Tibial nerve (tissue), 4 donors: Measurements from ENCODE around the gene MAPK8. TPM values are rescaled to one million over a fixed set of nuclear protein-coding genes. Genes with fewer than 3 reads are reported as not detected.

ENCODE experiments used
- DNase-seq, 2 donors: peaks; one replicate each; pipeline ENCODE4 v3.0.0-alpha.2; 2019; ENCODE audit warnings: low spot score in 2 of 2
- H3K27ac ChIP-seq, 4 donors: fragments of 200-600 bp; sonication (generic) in 3 of 4; one replicate each; pipeline ENCODE4 v1.5.1; 2017 to 2019; ENCODE audit warnings: mild to moderate bottlenecking in 1 of 4
- H3K27me3 ChIP-seq, 2 donors: fragments of 200-600 bp; sonication (generic) in 1 of 2; one replicate each; pipeline versions ENCODE4 v1.5.1 to v1.6.0; 2017 to 2019
- H3K36me3 ChIP-seq, 3 donors: fragments of 200-600 bp; sonication (generic); one replicate each; pipeline ENCODE4 v1.5.1; 2018 to 2019
- H3K4me1 ChIP-seq, 4 donors: fragments of 200-600 bp; sonication (generic) in 3 of 4; one replicate each; pipeline ENCODE4 v1.5.1; 2017 to 2019
- H3K4me3 ChIP-seq, 4 donors: fragments of 200-600 bp; sonication (generic) in 3 of 4; one replicate each; pipeline ENCODE4 v1.5.1; 2017 to 2019; ENCODE audit warnings: mild to moderate bottlenecking in 1 of 4, moderate library complexity in 1 of 4
- H3K9me3 ChIP-seq, 4 donors: fragments of 200-600 bp; sonication (generic) in 3 of 4; one replicate each; pipeline ENCODE4 v1.5.1; 2017 to 2019
- EP300 ChIP-seq, 2 donors: sonication (generic); formaldehyde crosslinking; IDR thresholded peaks; one replicate each; pipeline ENCODE4 v1.6.1; 2017; ENCODE audit warnings: antibody characterized with exemption in 2 of 2, mild to moderate bottlenecking in 1 of 2
- POLR2A ChIP-seq, 2 donors: fragments of 450-650 bp; IDR thresholded peaks; one replicate each; pipeline ENCODE4 v1.6.1; 2017; ENCODE audit warnings: antibody characterized with exemption in 2 of 2, mild to moderate bottlenecking in 2 of 2, moderate library complexity in 2 of 2
- WGBS, 2 donors: methylation state at CpG; one replicate each; pipeline ENCODE4 v1.1.5; 2018; 5-methylcytosine and 5-hydroxymethylcytosine counted together
- total RNA-seq, 4 donors: library from RNA; depleted of rRNA; stranded (reverse); fragments of >200 nt; gene quantifications; one replicate each; pipeline ENCODE4 v1.1.0, GENCODE V29; 2016
- TF ChIP-seq, protein P1 (sequence below), 5 experiments: fragments of 200-600 bp in 3 of 5; fragments of 450-650 bp in 2 of 5; sonication (generic) in 3 of 5; IDR thresholded peaks; one replicate each; pipeline ENCODE4 v1.5.1; 2016 to 2019; ENCODE audit warnings: antibody characterized with exemption in 5 of 5, mild to moderate bottlenecking in 3 of 5, moderate library complexity in 2 of 5

MAPK8 gene
- total RNA-seq, 4 donors from 2014 or later = 53.4 to 65.6 (median 62.2) TPM

DNA sequence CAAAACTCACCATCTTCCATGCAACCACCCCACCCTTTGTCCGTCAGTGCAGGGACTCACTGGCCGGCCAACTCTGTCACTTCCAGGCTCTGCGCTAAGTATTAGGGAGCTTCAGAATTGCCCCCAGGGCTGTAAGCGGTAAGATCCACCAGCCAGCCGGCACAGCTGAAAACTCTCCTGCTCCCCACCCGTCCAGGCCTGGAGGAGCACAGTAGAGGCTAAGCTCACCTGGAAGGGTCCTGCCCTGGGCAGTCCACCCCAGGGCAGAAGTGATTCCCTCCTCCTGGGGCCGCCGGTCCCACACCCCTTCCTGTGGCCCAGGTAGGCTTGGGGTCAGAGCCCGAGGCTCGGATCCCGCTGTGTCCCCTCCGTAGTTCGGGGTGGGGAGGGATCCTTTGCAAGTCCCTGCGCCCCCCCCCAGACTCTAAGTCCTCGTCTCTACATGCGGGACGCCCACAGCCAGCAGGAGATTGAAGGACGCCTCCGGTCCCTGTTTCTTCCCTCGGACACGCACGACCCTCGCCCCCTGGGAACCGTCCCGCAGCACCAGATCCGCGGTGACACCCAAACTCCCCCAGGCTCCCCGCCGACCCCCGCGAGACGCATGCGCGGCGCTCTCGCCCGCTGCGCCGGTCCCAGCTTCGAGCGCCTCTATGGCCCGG is 159.5 kb downstream of the MAPK8 start:
- Histone ChIP-seq H3K9me3 (no peaks in the 10 kb centered on the region), H3K4me3 (peak overlapping the region in 1 of 4 donors; percentile 15), H3K4me1 (peaks cover 0 to 4% (median 0%) of the 10 kb centered on the region in 4 donors), H3K27ac (no peak overlapping the region), H3K27me3 (peaks cover 0 to 20% of the 10 kb centered on the region in 2 donors), H3K36me3 (no peaks in the 10 kb centered on the region)
- WGBS, 2 donors = 56 to 75% methylated on average over 6 to 42 of the region's 42 CpGs
- TF ChIP-seq POLR2A (IDR thresholded peaks at IDR 0.05) (no peak), EP300 (IDR thresholded peaks at IDR 0.05) (no peak)
- TF ChIP-seq, protein P1, sequence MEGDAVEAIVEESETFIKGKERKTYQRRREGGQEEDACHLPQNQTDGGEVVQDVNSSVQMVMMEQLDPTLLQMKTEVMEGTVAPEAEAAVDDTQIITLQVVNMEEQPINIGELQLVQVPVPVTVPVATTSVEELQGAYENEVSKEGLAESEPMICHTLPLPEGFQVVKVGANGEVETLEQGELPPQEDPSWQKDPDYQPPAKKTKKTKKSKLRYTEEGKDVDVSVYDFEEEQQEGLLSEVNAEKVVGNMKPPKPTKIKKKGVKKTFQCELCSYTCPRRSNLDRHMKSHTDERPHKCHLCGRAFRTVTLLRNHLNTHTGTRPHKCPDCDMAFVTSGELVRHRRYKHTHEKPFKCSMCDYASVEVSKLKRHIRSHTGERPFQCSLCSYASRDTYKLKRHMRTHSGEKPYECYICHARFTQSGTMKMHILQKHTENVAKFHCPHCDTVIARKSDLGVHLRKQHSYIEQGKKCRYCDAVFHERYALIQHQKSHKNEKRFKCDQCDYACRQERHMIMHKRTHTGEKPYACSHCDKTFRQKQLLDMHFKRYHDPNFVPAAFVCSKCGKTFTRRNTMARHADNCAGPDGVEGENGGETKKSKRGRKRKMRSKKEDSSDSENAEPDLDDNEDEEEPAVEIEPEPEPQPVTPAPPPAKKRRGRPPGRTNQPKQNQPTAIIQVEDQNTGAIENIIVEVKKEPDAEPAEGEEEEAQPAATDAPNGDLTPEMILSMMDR (IDR thresholded peaks at IDR 0.05) = no peak
- no peak for DNase-seq

GRCh38 chr10:48466611-48467240 is 160.2 kb downstream of the MAPK8 start:
- Histone ChIP-seq H3K9me3 (no peaks in the 10 kb centered on the region), H3K4me1 (peaks cover 0 to 4% (median 0%) of the 10 kb centered on the region in 4 donors), H3K27me3 (peaks cover 0 to 20% of the 10 kb centered on the region in 2 donors), H3K4me3 (no peak overlapping the region), H3K36me3 (no peaks in the 10 kb centered on the region), H3K27ac (no peak overlapping the region)
- 4 to 28% methylated on average over 14 to 41 of the region's 43 CpGs for WGBS, 2 donors
- no peak for DNase-seq
- TF ChIP-seq EP300 (IDR thresholded peaks at IDR 0.05) (no peak), POLR2A (IDR thresholded peaks at IDR 0.05) (no peak)
- TF ChIP-seq, protein P1 (IDR thresholded peaks at IDR 0.05) = no peak

DNA sequence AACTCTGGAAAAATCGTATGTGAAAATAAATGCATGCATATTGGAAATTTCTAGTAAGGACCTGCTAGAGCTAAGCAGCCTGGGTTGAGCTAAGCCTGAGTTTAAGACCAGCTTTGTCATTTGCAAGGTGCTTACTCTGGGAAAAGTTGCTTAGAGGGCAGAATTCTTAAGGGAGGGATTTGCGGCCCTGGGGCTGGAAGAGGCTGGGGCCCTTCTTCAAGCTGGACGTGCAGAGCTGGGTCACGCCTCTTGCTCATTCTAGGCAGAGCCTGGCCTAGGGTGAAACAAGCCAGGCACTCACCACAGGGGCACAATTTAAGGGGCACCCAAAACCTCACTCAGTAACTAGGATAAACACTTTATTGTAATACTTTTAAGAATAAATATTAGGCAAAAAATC is 161.2 kb downstream of the MAPK8 start:
- no peaks in the 10 kb centered on the region for H3K9me3 ChIP-seq
- DNase-seq = no peak
- H3K36me3 ChIP-seq = no peaks in the 10 kb centered on the region
- H3K27ac ChIP-seq = no peak overlapping the region
- WGBS, 2 donors = 69 to 70% methylated on average over 4 of the region's 4 CpGs
- H3K27me3 ChIP-seq = peaks cover 0 to 20% of the 10 kb centered on the region in 2 donors
- no peak overlapping the region for H3K4me3 ChIP-seq
- TF ChIP-seq EP300 (IDR thresholded peaks at IDR 0.05) = no peak
- TF ChIP-seq, protein P1 (IDR thresholded peaks at IDR 0.05) = no peak
- TF ChIP-seq POLR2A (IDR thresholded peaks at IDR 0.05) = no peak
- peaks cover 0 to 4% (median 0%) of the 10 kb centered on the region in 4 donors for H3K4me1 ChIP-seq

DNA sequence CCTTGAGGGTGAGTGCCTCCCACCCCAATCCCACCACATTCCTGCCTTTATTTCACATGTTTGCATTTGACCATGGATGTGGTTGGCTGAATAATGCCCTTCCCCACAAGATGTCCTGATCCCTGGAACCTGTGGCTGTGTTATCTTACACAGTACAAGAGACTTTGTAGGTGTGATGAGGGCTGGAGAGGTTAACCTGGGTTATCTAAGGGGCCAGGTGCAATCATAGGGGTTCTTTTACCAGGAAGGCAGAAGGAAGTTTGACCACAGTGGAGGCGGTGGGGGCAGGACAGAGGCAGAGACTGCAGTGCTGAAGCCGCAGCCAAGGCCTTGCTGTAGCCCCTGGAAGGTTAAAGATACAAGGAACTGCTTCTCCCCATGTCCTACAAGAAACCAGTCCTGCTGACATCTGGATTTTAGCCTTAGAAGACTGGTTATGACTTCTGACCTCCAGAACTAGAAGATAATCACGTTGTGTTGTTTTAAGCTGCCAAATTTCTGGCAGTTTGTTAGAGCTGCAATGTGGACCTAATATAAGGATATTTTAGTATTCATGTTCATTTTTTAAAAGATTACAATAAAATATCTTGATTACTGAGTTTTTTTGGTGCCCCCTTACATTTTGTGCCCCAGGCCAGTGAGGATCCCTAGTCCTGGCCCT is 161.8 kb downstream of the MAPK8 start:
- 54 to 67% methylated on average over 3 of the region's 3 CpGs for WGBS, 2 donors
- Histone ChIP-seq H3K4me1 (peaks cover 0 to 4% (median 0%) of the 10 kb centered on the region in 4 donors), H3K27ac (no peak overlapping the region), H3K4me3 (no peak overlapping the region), H3K9me3 (peaks cover 0 to 4% (median 0%) of the 10 kb centered on the region in 4 donors), H3K27me3 (peaks cover 0 to 20% of the 10 kb centered on the region in 2 donors), H3K36me3 (no peaks in the 10 kb centered on the region)
- no peak for DNase-seq
- TF ChIP-seq, protein P1 (IDR thresholded peaks at IDR 0.05) = no peak
- TF ChIP-seq EP300 (IDR thresholded peaks at IDR 0.05) (no peak), POLR2A (IDR thresholded peaks at IDR 0.05) (no peak)
